ENCODE results near the gene IKZF4.
"Not testable (repeated sequence)": the region's sequence is repeated elsewhere in the genome, so short reads cannot be mapped to it uniquely, and the experiment has no call there.

The IKZF4 gene

GRCh38 chr12:55999522-55999921 lies 21.3 kb upstream of the IKZF4 start:
- DNase-seq = not testable (repeated sequence)

- DNase-seq = not testable (repeated sequence)
These were observed 20.8 kb upstream of the IKZF4 start for GRCh38 chr12:55999999-56000540.

DNA sequence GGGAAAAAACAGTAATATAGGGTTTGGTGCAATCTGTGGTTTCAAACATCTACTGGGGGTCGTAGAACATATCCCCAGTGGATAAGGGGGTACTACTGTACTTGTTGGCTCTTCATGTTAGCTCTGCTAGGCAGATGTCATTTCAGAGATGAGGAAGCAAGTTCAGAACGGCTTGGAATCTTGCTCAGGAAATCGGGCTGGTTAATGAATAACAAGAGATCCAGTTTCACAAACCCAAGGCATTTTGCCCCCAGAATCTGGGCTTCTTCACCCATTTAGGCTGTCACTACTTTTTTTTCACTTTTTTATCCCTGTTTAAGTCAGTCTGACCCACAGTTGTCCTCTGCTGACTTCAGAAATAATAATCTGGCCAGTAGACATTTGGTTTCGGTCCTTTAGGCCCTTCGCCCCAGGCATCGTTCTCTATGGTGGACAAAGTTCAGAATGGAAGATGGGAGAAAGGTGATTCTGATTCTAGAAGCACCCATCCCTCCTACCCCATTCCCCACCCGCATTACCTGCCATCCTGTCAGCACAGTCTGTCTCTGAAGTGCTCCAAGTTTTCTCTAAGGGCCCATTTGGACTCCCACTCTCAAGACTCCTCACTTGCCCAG lies 19.2 kb upstream of the IKZF4 start:
- no peak for DNase-seq

GRCh38 chr12:56003376-56003775 lies 17.5 kb upstream of the IKZF4 start:
- not testable (repeated sequence) for DNase-seq

DNA sequence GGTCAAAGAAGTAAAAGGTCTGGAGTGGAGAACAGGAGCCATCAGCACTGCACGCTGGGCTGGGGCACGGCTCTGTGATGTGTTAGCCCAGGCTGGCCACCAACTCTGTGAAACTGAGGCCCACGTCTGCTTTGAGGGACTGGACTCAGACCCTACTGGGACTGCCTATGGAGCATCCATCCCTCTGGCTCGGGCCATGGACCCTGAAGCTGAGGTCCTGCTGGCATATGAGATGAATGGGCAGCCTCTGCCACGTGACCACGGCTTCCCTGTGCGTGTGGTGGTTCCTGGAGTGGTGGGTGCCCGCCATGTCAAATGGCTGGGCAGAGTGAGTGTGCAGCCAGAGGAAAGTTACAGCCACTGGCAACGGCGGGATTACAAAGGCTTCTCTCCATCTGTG lies 16.6 kb upstream of the IKZF4 start:
- no peak for DNase-seq

GRCh38 chr12:56007564-56008559 lies 13.0 kb upstream of the IKZF4 start:
- no peak for DNase-seq

DNA sequence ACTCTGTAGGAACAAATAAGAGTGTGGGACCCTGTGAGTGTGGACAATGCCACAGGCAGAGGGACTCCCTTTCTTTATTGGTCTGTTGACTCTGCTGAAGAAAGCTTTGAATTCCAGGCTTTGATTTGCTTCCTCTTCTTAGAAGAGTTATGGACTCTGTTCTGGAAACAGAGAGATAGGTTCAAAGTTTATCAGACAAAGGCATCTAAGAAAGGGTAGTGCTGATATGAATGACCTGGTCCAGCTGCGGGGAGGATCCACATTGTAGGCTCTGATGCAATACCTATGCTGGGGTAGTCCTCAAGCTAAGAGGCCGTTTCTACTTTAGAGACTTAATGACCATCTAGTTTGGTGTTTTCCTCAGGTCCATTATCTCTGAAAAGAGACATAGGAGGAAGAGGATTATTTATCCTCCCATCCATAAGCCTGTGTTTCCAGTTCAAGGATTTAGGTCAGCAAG lies 10.7 kb upstream of the IKZF4 start:
- DNase-seq = no peak

DNA sequence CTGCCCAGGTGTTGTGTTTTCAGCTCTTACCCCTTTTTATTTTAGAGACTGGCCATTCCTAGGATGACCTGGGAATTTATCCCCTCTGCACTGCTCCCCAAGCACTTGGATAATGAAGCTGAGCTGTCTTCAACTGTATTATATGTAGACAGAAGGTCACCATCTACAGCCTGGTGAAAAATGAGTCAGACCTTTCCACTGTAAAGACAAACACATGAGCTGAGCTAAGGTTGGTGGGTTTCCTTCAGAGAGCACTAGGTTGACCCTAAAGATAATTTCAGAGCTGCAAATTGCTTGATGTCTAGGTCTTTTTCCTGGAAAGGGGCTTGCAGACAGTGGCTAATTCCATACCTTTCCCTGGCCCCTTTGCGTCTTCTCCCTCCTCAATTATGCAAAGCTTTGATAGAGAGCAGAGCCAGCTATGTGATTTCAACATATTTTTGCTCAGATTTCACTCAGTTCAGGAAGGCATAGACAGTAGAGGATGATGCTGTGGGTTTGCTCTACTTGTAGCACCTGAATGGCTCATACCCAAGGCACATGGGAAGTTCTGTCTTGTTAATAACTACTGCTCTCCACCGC lies 9.2 kb upstream of the IKZF4 start:
- DNase-seq = no peak

DNA sequence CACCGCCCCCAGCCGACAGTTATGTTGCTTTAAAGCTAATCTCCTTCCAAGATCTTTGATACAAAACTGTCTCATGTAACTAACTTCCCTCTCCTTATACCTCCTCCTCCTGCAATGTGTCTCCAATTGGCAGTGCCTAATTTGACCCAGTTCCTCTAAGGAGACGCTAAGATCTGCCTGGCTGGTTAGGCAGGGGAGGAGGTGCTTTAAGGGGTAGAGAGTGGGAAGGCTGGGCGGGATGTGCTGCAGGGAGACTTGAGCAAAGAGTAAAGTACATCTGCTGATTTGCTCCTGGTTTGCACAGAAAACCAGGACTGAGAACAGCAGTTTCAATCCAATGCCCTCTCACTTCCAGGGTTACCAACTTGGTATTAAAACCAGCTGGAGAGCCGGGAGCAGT lies 7.4 kb upstream of the IKZF4 start:
- no peak for DNase-seq

DNA sequence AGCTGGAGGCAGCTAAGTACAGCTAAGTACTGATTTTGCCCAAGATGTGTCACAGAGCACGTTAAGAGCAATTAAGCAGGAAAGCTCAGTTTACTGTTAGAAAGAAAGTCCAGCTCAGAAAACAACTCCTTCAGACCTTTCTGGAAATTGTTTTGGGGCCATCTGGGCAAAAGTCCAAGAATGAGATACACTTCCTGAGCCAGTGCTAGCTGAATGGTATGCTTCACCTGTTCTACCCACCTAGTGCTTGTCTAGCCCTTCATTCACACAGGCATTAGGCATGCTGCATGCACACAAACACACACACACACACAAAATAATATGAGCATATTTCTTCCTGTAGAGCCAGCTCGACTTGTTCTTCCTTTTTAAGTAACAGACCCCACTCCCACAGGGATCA lies 6.6 kb upstream of the IKZF4 start:
- DNase-seq = no peak

DNA sequence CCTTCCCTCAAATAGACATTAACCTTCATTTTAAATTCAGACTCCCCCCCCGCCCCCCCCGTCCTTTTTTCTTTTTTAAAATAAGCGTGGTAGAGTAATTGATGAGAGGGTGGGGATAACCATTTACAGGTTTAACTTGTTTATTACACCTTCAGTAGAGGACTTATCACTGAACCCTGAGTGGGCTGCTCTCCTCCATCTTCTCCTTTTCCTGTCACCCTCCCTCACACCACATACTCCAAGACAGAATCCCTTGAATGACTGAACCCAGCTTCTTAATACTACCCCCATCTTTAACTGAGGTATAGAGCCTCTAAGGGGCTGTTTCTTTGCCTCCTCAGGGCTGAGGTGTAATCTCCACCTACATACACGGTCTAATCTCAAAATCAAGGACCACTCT lies 3.7 kb upstream of the IKZF4 start:
- no peak for DNase-seq

DNA sequence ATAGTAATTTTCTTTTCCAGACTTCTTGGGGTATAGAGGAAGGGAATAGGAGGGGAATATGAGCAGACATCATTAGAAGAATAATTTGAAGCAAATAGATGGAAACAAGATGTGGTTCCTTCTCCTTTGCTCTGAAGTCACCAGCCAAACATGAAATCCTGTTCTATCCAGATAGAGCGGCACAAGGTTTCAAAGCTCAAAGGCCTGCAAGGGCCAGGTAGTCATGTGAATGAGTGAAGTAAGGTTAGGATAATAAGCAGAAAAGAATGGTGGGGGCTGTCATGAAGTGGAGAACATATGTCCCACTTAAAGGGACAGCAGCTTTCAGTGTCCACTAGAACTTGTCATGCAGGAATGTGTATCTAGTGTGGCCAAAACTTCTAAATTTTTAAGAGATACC lies 2.5 kb upstream of the IKZF4 start:
- no peak for DNase-seq

DNA sequence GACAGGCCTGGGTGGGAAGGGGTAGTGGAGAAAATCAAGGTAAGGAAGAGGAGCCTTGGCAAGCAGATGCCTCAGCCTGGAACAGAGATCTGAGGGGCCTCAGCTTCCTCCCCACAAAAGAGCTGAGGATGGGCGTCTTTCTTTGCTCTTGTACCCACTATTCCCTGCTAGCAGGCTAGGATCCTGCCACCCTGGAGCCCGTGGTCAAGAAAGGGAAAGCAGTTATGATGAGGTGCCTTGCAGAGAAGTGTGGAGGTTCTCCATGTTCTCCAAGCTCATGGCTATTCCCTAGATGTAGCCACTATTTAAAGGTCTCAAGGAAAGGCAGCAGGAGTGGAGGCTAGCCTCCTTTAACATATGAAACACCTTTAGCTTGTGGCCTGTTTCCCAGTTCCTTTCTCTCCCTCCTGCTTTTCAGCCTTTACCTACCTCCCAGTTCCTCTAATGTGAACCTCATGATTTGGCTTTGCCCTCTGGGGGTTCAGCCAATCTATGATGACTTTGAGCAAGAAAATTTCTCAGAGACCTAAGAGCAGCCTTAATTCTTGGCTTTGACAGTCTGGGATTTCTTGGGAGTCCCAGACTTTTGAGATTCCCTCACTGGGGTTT lies 1.1 kb downstream of the IKZF4 start:
- DNase-seq = no peak

DNA sequence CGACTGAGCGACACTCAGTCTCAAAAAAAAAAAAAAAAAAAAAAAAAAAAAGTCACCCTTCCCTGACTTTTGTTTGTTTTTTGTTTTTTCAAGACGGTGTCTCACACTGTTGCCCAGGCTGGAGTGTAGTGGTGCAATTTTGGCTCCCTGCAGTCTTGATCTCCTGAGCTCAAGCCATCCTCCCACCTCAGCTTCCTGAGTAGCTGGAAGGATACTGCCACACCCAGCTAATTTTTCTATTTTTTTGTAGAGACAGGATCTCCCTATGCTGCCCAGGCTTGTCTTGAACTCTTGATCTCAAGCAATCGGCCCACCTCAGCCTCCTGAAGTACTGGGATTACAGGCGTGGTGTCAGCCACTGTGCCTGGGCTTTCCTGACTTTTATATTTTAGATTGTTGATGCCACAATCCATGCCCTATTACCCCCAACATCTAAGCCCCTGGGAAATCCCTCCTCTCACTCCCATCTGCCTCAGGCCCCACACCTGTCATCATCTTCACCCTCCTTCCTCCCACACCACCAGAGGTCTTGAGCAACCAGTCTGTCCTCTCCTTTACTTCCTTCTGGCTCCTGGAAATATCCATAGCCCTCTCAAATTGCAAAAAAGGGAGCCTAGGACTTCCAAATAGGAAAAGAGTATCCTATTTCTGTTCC lies 7.8 kb downstream of the IKZF4 start:
- DNase-seq = no peak

DNA sequence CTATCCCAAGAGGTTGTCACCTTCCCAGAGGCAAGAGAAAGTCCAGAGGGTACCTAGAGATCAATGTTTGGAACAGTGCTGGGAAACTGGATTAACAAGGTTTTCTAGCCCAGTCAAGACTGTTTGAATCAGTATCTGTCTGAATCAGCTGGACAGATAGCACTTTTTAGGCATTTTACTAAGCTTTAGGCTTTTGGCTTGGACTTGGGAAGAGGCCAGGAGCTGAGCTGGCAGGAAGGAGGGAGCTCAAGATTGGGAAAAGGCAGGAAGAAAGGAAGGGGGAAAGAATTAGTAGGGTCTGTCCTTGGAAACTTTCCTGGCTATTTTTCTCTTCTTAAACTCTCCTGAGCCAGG lies 8.3 kb downstream of the IKZF4 start:
- DNase-seq = peak; percentile 41

GRCh38 chr12:56029666-56030293 lies 8.9 kb downstream of the IKZF4 start:
- peak; percentile 67 for DNase-seq

- no peak for DNase-seq
These were observed 11.1 kb downstream of the IKZF4 start for GRCh38 chr12:56031987-56032386.

DNA sequence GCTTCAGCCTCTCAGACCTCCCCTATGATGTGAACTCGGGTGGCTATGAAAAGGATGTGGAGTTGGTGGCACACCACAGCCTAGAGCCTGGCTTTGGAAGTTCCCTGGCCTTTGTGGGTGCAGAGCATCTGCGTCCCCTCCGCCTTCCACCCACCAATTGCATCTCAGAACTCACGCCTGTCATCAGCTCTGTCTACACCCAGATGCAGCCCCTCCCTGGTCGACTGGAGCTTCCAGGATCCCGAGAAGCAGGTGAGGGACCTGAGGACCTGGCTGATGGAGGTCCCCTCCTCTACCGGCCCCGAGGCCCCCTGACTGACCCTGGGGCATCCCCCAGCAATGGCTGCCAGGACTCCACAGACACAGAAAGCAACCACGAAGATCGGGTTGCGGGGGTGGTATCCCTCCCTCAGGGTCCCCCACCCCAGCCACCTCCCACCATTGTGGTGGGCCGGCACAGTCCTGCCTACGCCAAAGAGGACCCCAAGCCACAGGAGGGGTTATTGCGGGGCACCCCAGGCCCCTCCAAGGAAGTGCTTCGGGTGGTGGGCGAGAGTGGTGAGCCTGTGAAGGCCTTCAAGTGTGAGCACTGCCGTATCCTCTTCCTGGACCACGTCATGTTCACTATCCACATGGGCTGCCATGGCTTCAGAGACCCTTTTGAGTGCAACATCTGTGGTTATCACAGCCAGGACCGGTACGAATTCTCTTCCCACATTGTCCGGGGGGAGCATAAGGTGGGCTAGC lies 13.9 kb downstream of the IKZF4 start:
- DNase-seq = no peak

- no peak for DNase-seq
These were observed 16.3 kb downstream of the IKZF4 start for GRCh38 chr12:56037161-56037560.

- no peak for DNase-seq
These were observed 17.3 kb downstream of the IKZF4 start for GRCh38 chr12:56038022-56038655.

DNA sequence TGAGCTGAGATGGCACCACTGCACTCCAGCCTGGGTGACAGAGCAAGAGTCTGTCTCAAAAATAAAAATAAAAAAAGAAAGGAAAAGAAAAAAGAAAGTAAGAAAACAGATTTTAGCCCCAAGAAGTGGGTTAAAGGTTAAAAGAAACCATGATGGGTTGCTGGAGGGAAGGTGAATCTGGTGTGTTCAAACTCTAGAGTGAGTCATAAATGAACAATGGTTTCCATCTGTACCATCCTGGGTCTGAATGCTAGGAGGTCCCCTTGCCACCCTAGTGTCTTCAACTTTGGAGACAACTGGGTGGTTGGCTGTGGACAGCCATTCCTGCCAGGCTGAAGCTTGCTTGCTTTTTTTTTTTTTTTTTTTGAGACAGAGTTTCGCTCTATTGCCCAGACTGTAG lies 19.3 kb downstream of the IKZF4 start:
- DNase-seq = no peak

Measured in fibroblast of skin of scalp (primary cell).